H9 (cell line): ENCODE data around the gene TIMM13. TPM values are rescaled to one million over a fixed set of nuclear protein-coding genes. Genes with fewer than 3 reads are reported as not detected.

Experiments used
- DNase-seq: peaks from one replicate; pipeline ENCODE4 v3.0.0-alpha.2; 2017
- H2AFZ ChIP-seq: one replicate; pipeline ENCODE4 v1.6.1; 2013; ENCODE audit warnings: mild to moderate bottlenecking, low read length, control low read depth, moderate library complexity
- H2AK5ac ChIP-seq: 2 replicates; pipeline ENCODE4 v1.6.1; 2013; ENCODE audit warnings: low read length, control low read depth, mixed read lengths; ENCODE audit not compliant: insufficient read length
- H2BK120ac ChIP-seq: one replicate; pipeline ENCODE4 v1.6.1; 2013; ENCODE audit warnings: low read depth, mild to moderate bottlenecking, low read length, control low read depth, inconsistent platforms; ENCODE audit not compliant: poor library complexity, severe bottlenecking
- H2BK12ac ChIP-seq: 2 replicates; pipeline ENCODE4 v1.6.1; 2013; ENCODE audit warnings: low read length, control low read depth, mixed read lengths, low read depth; ENCODE audit not compliant: insufficient read length
- H2BK15ac ChIP-seq: 2 replicates; pipeline ENCODE4 v1.6.1; 2013; ENCODE audit warnings: low read depth, low read length, control low read depth
- H2BK20ac ChIP-seq: one replicate; pipeline ENCODE4 v1.6.1; 2013; ENCODE audit warnings: low read depth, mild to moderate bottlenecking, low read length, control low read depth, inconsistent platforms; ENCODE audit not compliant: poor library complexity, severe bottlenecking
- H2BK5ac ChIP-seq: 2 replicates; pipeline ENCODE4 v1.6.1; 2013; ENCODE audit warnings: low read length, control low read depth, mixed read lengths; ENCODE audit not compliant: insufficient read length
- H3K14ac ChIP-seq: 2 replicates; pipeline ENCODE4 v1.6.1; 2013; ENCODE audit warnings: low read length, control low read depth; ENCODE audit not compliant: insufficient read depth
- H3K18ac ChIP-seq: 2 replicates; pipeline ENCODE4 v1.6.1; 2013; ENCODE audit warnings: low read depth, mild to moderate bottlenecking, mixed read lengths, low read length, control low read depth; ENCODE audit not compliant: insufficient read length
- H3K23ac ChIP-seq: 2 replicates; pipeline ENCODE4 v1.6.1; 2013; ENCODE audit warnings: low read length, control low read depth, mixed read lengths, low read depth; ENCODE audit not compliant: insufficient read length
- H3K23me2 ChIP-seq: 2 replicates; pipeline ENCODE4 v1.6.1; 2013; ENCODE audit warnings: low read depth, mild to moderate bottlenecking, mixed read lengths, low read length, control low read depth; ENCODE audit not compliant: insufficient read length, poor library complexity, severe bottlenecking
- H3K27ac ChIP-seq: 2 replicates; pipeline ENCODE4 v1.5.1; 2013; ENCODE audit warnings: low read length, control low read depth, mixed read lengths, low read depth; ENCODE audit not compliant: insufficient read length
- H3K27me3 ChIP-seq: 2 replicates; pipeline ENCODE4 v1.6.1; 2013; ENCODE audit warnings: low read length, control low read depth, inconsistent platforms; ENCODE audit not compliant: insufficient read depth
- H3K4ac ChIP-seq: 2 replicates; pipeline ENCODE4 v1.6.1; 2013; ENCODE audit warnings: low read depth, mild to moderate bottlenecking, control low read depth, inconsistent platforms, low read length, moderate library complexity
- H3K4me1 ChIP-seq: 2 replicates; pipeline ENCODE4 v1.6.1; 2013; ENCODE audit warnings: low read length, control low read depth, inconsistent platforms; ENCODE audit not compliant: insufficient read depth
- H3K4me2 ChIP-seq: 2 replicates; pipeline ENCODE4 v1.6.1; 2013; ENCODE audit warnings: low read length, control low read depth, mixed read lengths; ENCODE audit not compliant: insufficient read length, insufficient read depth
- H3K56ac ChIP-seq: 2 replicates; pipeline ENCODE4 v1.6.1; 2013; ENCODE audit warnings: low read depth, mild to moderate bottlenecking, mixed read lengths, low read length, control low read depth; ENCODE audit not compliant: insufficient read length
- H3K79me1 ChIP-seq: 2 replicates; pipeline ENCODE4 v1.6.1; 2013; ENCODE audit warnings: low read depth, mild to moderate bottlenecking, moderate library complexity, low read length, control low read depth, inconsistent platforms; ENCODE audit not compliant: insufficient read depth, poor library complexity, severe bottlenecking
- H3K79me2 ChIP-seq: 2 replicates; pipeline ENCODE4 v1.6.1; 2013; ENCODE audit warnings: low read length, control low read depth, inconsistent platforms; ENCODE audit not compliant: insufficient read depth
- H3K9ac ChIP-seq: 2 replicates; pipeline ENCODE4 v1.6.1; 2013; ENCODE audit warnings: low read length, control low read depth, mixed read lengths; ENCODE audit not compliant: insufficient read length; ENCODE audit errors: extremely low read depth
- H3K9me3 ChIP-seq: one replicate; pipeline ENCODE4 v1.6.1; 2013; ENCODE audit warnings: low read depth, low read length, inconsistent platforms; ENCODE audit not compliant: control insufficient read depth
- H3T11ph ChIP-seq: one replicate; pipeline ENCODE4 v1.6.1; 2013; ENCODE audit warnings: mild to moderate bottlenecking, low read length, control low read depth, inconsistent platforms
- H4K20me1 ChIP-seq: one replicate; pipeline ENCODE4 v1.6.1; 2013; ENCODE audit not compliant: control insufficient read depth, insufficient read length, insufficient read depth
- H4K5ac ChIP-seq: 2 replicates; pipeline ENCODE4 v1.6.1; 2013; ENCODE audit warnings: low read depth, mild to moderate bottlenecking, mixed read lengths, low read length, control low read depth; ENCODE audit not compliant: insufficient read length
- H4K8ac ChIP-seq: replicated peaks from 2 replicates; pipeline ENCODE4 v1.6.1; 2013; ENCODE audit warnings: low read length, control low read depth, mixed read lengths, low read depth; ENCODE audit not compliant: insufficient read length
- H4K91ac ChIP-seq: 2 replicates; pipeline ENCODE4 v1.6.1; 2013; ENCODE audit warnings: low read depth, mild to moderate bottlenecking, moderate library complexity, mixed read lengths, low read length, control low read depth; ENCODE audit not compliant: insufficient read length
- H3K27ac Mint-ChIP-seq, 3 experiments: 2 replicates in 2 of 3; 3 replicates in 1 of 3; pipeline ENCODE4 v1.8.0; 2020 to 2021; ENCODE audit warnings: mixed read lengths in 3 of 3, mild to moderate bottlenecking in 1 of 3, moderate library complexity in 1 of 3
- H3K27me3 Mint-ChIP-seq: 2 replicates; pipeline ENCODE4 v1.8.0; 2021; ENCODE audit warnings: low read depth, mild to moderate bottlenecking, moderate library complexity, mixed read lengths
- H3K36me3 Mint-ChIP-seq, 3 experiments: 2 replicates in 2 of 3; 3 replicates in 1 of 3; pipeline ENCODE4 v1.8.0; 2020 to 2021; ENCODE audit warnings: low read depth in 3 of 3, mixed read lengths in 3 of 3; ENCODE audit not compliant: insufficient read depth in 1 of 3
- H3K4me1 Mint-ChIP-seq, 2 experiments: 2 replicates each; pipeline ENCODE4 v1.8.0; 2020; ENCODE audit warnings: mixed read lengths in 2 of 2
- H3K4me3 Mint-ChIP-seq, 2 experiments: 2 replicates in 1 of 2; 3 replicates in 1 of 2; pipeline ENCODE4 v1.8.0; 2020 to 2021; ENCODE audit warnings: mild to moderate bottlenecking in 2 of 2, mixed read lengths in 2 of 2, moderate library complexity in 1 of 2
- H3K9me3 Mint-ChIP-seq, 2 experiments: 2 replicates in 1 of 2; 3 replicates in 1 of 2; pipeline ENCODE4 v1.8.0; 2020; ENCODE audit warnings: mild to moderate bottlenecking in 2 of 2, mixed read lengths in 2 of 2, moderate library complexity in 1 of 2
- WGBS: extraction: QIAGEN DNeasy Blood & Tissue Kit; methylation state at CpG from one replicate; pipeline ENCODE4 v1.1.7; 2013; ENCODE audit warnings: missing lambda C conversion rate, low lambda C conversion rate, mixed read lengths; ENCODE audit not compliant: insufficient read length; ENCODE audit errors: extremely low coverage; 5-methylcytosine and 5-hydroxymethylcytosine counted together
- total RNA-seq: library from RNA; stranded (reverse); gene quantifications from 2 replicates; pipeline ENCODE4 v1.2.1, GENCODE V29; 2021
- TF ChIP-seq, protein P1 (sequence below): fragments of 200-600 bp; sonication (generic); conservative IDR thresholded peaks from 3 replicates; pipeline ENCODE4 v1.8.0; 2021; ENCODE audit warnings: antibody characterized with exemption, mild to moderate bottlenecking

TIMM13 gene
- total RNA-seq, 1 experiment from 2014 or later = 214 TPM

DNA sequence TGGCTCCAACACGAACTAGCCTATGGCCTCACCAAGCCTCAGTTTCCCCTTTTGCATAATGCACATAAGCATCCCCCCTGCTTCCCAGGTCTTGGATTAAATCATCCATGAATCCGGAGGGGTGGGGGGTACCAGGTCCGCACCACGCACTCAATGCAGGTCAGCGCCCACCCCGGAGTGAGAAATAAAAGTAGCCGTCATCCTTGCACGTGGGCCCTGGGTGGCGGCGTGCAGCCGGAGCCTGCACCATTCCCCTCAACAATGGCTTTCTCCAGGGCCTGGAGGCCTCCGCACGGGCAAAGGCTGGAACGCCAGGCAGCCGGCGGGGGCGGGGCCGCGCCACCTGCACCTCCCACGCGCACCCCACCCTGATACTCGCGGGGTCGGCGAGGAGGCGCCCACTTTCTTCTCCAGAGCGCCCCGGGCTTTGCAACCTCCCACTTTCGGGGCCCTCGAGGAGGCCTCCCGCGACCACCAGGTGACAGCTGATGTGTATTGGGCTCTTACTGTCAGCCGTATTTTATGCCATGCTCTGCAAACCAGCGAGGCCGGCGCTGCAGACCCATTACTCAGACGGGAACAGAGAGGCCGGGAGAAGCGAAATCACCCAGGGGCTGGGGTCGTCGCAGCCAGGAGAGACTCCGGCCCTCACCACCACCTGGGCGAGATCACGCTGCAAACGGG is 47.8 kb upstream of the TIMM13 start:
- Mint-ChIP-seq H3K4me3 (peak overlapping the region; percentile 76 to 88), H3K36me3 (peaks cover 0 to 3% (median 1%) of the 10 kb centered on the region in 3 experiments; a peak in 1 of 7 replicates), H3K4me1 (peaks cover 17 to 26% of the 10 kb centered on the region in 2 experiments), H3K9me3 (0 out of 5 replicates have a peak, but pooled peaks cover 0 to 2% of the 10 kb centered on the region in 2 experiments), H3K27me3 (peaks cover 39% of the 10 kb centered on the region), H3K27ac (no peak overlapping the region)
- Histone ChIP-seq H3K4ac (no peak overlapping the region), H4K20me1 (peaks cover 3% of the 10 kb centered on the region), H3K23me2 (peaks cover 28% of the 10 kb centered on the region), H4K91ac (no peak overlapping the region), H3K56ac (no peak overlapping the region), H2AFZ (no peak overlapping the region), H3K79me2 (peaks cover 2% of the 10 kb centered on the region; the same call in 1 of the 2 replicates), H3K18ac (no peak overlapping the region), H2BK12ac (no peak overlapping the region), H4K5ac (no peak overlapping the region), H3T11ph (no peak overlapping the region), H2BK120ac (no peak overlapping the region), H3K14ac (no peak overlapping the region), H2AK5ac (no peak overlapping the region), H3K27me3 (peaks cover 7% of the 10 kb centered on the region; the same call in 1 of the 2 replicates), H3K9ac (no peak overlapping the region), H2BK5ac (no peak overlapping the region), H2BK15ac (no peak overlapping the region), H3K9me3 (no peaks in the 10 kb centered on the region), H3K27ac (no peak overlapping the region), H2BK20ac (no peak overlapping the region), H3K79me1 (no peaks in the 10 kb centered on the region), H3K4me2 (peak overlapping the region; percentile 65), H3K23ac (no peak overlapping the region), H3K4me1 (peaks cover 4% of the 10 kb centered on the region; the same call in 1 of the 2 replicates), H4K8ac (no peak overlapping the region)
- DNase-seq = no peak
- TF ChIP-seq, protein P1, sequence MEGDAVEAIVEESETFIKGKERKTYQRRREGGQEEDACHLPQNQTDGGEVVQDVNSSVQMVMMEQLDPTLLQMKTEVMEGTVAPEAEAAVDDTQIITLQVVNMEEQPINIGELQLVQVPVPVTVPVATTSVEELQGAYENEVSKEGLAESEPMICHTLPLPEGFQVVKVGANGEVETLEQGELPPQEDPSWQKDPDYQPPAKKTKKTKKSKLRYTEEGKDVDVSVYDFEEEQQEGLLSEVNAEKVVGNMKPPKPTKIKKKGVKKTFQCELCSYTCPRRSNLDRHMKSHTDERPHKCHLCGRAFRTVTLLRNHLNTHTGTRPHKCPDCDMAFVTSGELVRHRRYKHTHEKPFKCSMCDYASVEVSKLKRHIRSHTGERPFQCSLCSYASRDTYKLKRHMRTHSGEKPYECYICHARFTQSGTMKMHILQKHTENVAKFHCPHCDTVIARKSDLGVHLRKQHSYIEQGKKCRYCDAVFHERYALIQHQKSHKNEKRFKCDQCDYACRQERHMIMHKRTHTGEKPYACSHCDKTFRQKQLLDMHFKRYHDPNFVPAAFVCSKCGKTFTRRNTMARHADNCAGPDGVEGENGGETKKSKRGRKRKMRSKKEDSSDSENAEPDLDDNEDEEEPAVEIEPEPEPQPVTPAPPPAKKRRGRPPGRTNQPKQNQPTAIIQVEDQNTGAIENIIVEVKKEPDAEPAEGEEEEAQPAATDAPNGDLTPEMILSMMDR = no peak
- WGBS = no CpG with 5 or more reads among the region's 45 CpGs
